PC-9 (cell line): ENCODE results near the gene EIF3A. TPM values are rescaled to one million over a fixed set of nuclear protein-coding genes. Genes with fewer than 3 reads are reported as not detected.
A peak's percentile ranks its signal among the peaks of the same experiment; 100 is the strongest.
"Not testable (repeated sequence)": the region's sequence is repeated elsewhere in the genome, so short reads cannot be mapped to it uniquely, and the experiment has no call there.

ENCODE experiments used
- BruUV-seq: library from RNA; stranded (reverse); fragments of 400-500 nt; replicated peaks from 2 replicates; lab custom pipeline; 2021; lab: Mats Ljungman, UMichigan
- CTCF ChIA-PET: fragments of 300-600 bp; sonication (Branson Sonifier 250); formaldehyde crosslinking; loops from one replicate; lab custom pipeline; 2022; ENCODE audit warnings: antibody characterized with exemption; lab: Charles Lee
- POLR2A ChIA-PET: fragments of 300-600 bp; sonication (Branson Sonifier 250); formaldehyde crosslinking; loops from one replicate; lab custom pipeline; 2022; ENCODE audit warnings: antibody characterized with exemption; ENCODE audit not compliant: unreplicated experiment; lab: Charles Lee
- DNase-seq, 2 experiments: peaks; one replicate each; pipeline versions ENCODE4 v3.0.0 to v3.0.0-alpha.2; 2015 to 2022; ENCODE audit warnings: mixed read lengths in 1 of 2
- H2AFZ ChIP-seq: fragments of 200-600 bp; sonication (generic); 2 replicates; pipeline ENCODE4 v1.8.1; 2017; ENCODE audit warnings: antibody characterized with exemption
- H3F3A ChIP-seq: fragments of 200-600 bp; sonication (generic); 2 replicates; pipeline ENCODE4 v1.8.1; 2017; ENCODE audit warnings: antibody characterized with exemption, mild to moderate bottlenecking, low read depth; ENCODE audit not compliant: insufficient read depth
- H3K27ac ChIP-seq: fragments of 200-600 bp; sonication (generic); 2 replicates; pipeline ENCODE4 v1.6.1; 2016; ENCODE audit warnings: mixed run types
- H3K27me3 ChIP-seq: fragments of 200-600 bp; sonication (generic); 2 replicates; pipeline ENCODE4 v1.6.1; 2016; ENCODE audit warnings: low read depth, mixed run types; ENCODE audit not compliant: insufficient read depth
- H3K36me3 ChIP-seq: fragments of 200-600 bp; sonication (generic); 2 replicates; pipeline ENCODE4 v1.6.1; 2016; ENCODE audit warnings: low read depth, mixed run types
- H3K4me1 ChIP-seq: fragments of 200-600 bp; sonication (generic); replicated peaks from 2 replicates; pipeline ENCODE4 v1.6.1; 2016; ENCODE audit warnings: mixed run types; ENCODE audit not compliant: insufficient read depth
- H3K4me2 ChIP-seq: fragments of 200-600 bp; sonication (generic); 2 replicates; pipeline ENCODE4 v1.6.1; 2017; ENCODE audit warnings: mixed run types
- H3K4me3 ChIP-seq: fragments of 200-600 bp; sonication (generic); 2 replicates; pipeline ENCODE4 v1.6.1; 2016; ENCODE audit warnings: mixed run types
- H3K79me2 ChIP-seq: fragments of 200-600 bp; sonication (generic); 2 replicates; pipeline ENCODE4 v1.6.1; 2017; ENCODE audit warnings: low read depth, mixed run types
- H3K9me2 ChIP-seq: fragments of 200-600 bp; sonication (generic); 2 replicates; pipeline ENCODE4 v1.8.1; 2017; ENCODE audit warnings: mild to moderate bottlenecking; ENCODE audit not compliant: insufficient read depth
- H3K9me3 ChIP-seq: fragments of 200-600 bp; sonication (generic); 2 replicates; pipeline ENCODE4 v1.8.1; 2016; ENCODE audit warnings: low read depth; ENCODE audit not compliant: insufficient read depth
- H4K20me1 ChIP-seq: fragments of 200-600 bp; sonication (generic); 2 replicates; pipeline ENCODE4 v1.8.1; 2017; ENCODE audit not compliant: insufficient read depth
- EZH2 ChIP-seq: fragments of 200-600 bp; sonication (generic); IDR thresholded peaks from 2 replicates; pipeline ENCODE4 v1.8.0; 2017; ENCODE audit warnings: antibody characterized with exemption, low read depth
- intact Hi-C: fragments of 100-400 bp; cut with micrococcal nuclease; formaldehyde crosslinking; loops from one replicate; pipeline ENCODE4 v1.10.0; 2022; ENCODE audit not compliant: unreplicated experiment
- total RNA-seq: library from RNA; stranded (reverse); gene quantifications from 2 replicates; pipeline ENCODE4 v1.2.3, GENCODE V29; 2021
- TF ChIP-seq, protein P1 (sequence below): fragments of 200-600 bp; sonication (generic); conservative IDR thresholded peaks from 2 replicates; pipeline ENCODE4 v1.6.1; 2017; ENCODE audit warnings: mixed run types, antibody characterized with exemption, mild to moderate bottlenecking, moderate library complexity

The EIF3A gene
- total RNA-seq, 1 experiment from 2014 or later = 102 TPM

DNA sequence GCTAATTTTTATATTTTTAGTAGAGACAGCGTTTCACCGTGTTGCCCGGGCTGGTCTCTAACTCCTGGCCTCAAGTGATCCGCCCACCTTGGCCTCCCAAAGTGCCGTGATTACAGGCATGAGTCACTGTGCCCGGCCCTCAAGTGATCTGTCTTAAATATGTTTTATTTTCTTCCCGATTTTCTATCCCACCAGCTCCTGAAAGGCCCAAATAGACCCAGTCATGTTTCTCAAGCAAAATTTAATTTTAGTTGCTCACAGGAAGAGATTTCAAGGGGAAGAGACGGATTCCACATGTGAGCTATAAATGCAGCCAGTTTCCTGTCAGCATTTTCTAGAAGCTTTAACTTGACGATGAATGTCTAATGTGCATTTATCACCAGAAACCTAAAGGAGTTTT lies 35.3 kb upstream of the EIF3A start:
- no peak for TF ChIP-seq EZH2
- TF ChIP-seq, protein P1, sequence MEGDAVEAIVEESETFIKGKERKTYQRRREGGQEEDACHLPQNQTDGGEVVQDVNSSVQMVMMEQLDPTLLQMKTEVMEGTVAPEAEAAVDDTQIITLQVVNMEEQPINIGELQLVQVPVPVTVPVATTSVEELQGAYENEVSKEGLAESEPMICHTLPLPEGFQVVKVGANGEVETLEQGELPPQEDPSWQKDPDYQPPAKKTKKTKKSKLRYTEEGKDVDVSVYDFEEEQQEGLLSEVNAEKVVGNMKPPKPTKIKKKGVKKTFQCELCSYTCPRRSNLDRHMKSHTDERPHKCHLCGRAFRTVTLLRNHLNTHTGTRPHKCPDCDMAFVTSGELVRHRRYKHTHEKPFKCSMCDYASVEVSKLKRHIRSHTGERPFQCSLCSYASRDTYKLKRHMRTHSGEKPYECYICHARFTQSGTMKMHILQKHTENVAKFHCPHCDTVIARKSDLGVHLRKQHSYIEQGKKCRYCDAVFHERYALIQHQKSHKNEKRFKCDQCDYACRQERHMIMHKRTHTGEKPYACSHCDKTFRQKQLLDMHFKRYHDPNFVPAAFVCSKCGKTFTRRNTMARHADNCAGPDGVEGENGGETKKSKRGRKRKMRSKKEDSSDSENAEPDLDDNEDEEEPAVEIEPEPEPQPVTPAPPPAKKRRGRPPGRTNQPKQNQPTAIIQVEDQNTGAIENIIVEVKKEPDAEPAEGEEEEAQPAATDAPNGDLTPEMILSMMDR = no peak
- Histone ChIP-seq H3K27me3 (no peaks in the 10 kb centered on the region), H3K79me2 (no peaks in the 10 kb centered on the region), H3F3A (peaks cover 34% of the 10 kb centered on the region), H3K27ac (no peak overlapping the region), H3K9me3 (no peaks in the 10 kb centered on the region), H3K4me2 (no peak overlapping the region), H3K4me3 (no peak overlapping the region), H2AFZ (no peak overlapping the region), H3K36me3 (no peaks in the 10 kb centered on the region), H3K9me2 (no peaks in the 10 kb centered on the region), H4K20me1 (no peaks in the 10 kb centered on the region), H3K4me1 (peaks cover 34% of the 10 kb centered on the region)
- no peak for DNase-seq
- POLR2A ChIA-PET = no interaction called here
- intact Hi-C loops = no loop called here
- BruUV-seq = no TSS peak
- CTCF ChIA-PET = no interaction called here

DNA sequence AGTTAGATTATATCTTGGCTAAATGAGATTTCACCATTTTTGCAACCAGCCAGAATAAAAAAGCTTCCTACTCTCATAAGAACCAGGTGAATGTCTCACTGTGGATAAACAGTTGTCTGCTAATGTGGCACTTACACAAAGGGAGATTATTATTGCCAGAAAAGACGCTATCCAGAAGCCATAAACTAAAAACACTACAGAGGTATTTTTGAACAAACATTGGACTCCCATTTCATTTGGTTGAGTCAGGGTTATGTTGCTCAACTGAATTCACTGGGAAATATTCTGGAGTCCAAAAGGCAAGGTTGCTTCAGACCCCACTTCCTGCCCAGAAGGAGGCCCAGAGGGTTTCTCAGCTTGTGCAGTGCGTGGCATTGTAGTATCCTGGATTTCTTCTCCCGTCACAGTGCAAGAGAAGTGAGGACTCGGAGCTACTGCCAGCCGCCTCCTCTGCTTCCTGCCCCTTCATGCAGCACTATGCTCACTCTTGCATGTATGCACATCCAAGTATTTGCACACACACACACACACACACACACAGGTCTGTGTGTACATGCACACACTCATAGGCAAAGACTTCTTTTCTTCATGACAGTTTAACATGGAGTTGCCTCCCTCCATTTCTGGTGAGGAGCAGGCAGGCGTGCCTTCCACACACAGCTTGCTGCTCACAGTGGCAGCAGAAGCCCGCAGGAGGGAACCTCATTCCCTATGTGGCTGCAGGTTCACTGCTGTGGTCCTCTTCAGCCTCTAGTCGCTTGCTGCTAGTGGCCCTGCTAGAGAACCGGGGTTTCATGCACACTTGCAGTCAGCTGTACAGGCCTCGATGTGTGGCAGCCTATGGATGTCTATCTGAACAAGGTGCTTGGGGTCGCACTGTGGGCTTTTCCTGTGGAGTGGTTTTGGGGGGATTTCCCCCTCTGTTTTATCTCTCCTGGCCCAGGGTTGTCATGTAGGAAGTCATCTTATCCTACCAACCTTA lies 33.4 kb upstream of the EIF3A start:
- Histone ChIP-seq H3F3A (peaks cover 34% of the 10 kb centered on the region), H3K27ac (peak overlapping the region; percentile 95), H3K36me3 (no peaks in the 10 kb centered on the region), H4K20me1 (no peaks in the 10 kb centered on the region), H3K9me2 (no peaks in the 10 kb centered on the region), H3K4me3 (peak overlapping the region; percentile 2; the same call in 1 of the 2 replicates), H3K79me2 (no peaks in the 10 kb centered on the region), H3K9me3 (no peaks in the 10 kb centered on the region), H3K4me2 (peak overlapping the region; percentile 38), H2AFZ (no peak overlapping the region), H3K4me1 (peaks cover 34% of the 10 kb centered on the region), H3K27me3 (no peaks in the 10 kb centered on the region)
- CTCF ChIA-PET = interaction anchor here (0.6 to 0.8 kb wide), 2 partner anchors 10 to 13 kb away, joined by 3 to 4 read pairs; partner anchors contain the start of gene DENND10
- TF ChIP-seq EZH2 = no peak
- TF ChIP-seq, protein P1 = no peak
- DNase-seq = peak in 1 of 2 experiments; percentile 93
- BruUV-seq = no TSS peak
- intact Hi-C loops = loop anchor here (5.0 kb wide), 1 partner anchor 37 kb away; no protein-coding TSS in a partner anchor
- POLR2A ChIA-PET = no interaction called here

DNA sequence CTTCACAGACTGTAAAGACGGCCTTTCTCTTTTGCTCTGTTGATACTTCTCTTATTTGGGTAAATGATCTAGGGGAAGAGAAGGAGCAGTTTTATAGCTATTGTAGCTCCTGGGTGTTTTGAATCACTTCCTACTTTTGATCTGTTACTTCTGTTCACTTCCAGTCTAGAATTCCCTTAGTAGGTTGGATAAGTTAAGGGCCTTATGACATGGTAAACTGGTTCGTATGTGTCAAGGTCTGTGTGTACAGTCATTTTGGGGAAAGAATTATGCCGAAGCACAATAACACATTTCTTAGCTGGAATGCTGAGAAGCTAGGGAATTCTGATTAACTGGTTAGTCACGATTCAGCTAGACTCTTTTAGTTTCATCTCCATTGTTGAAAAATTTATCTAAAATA lies 31.4 kb upstream of the EIF3A start:
- Histone ChIP-seq H3K27ac (peak overlapping the region; percentile 95; the same call in 1 of the 2 replicates), H4K20me1 (no peaks in the 10 kb centered on the region), H3K4me3 (no peak overlapping the region), H3K4me1 (peaks cover 34% of the 10 kb centered on the region), H3K36me3 (no peaks in the 10 kb centered on the region), H2AFZ (no peak overlapping the region), H3K79me2 (no peaks in the 10 kb centered on the region), H3K9me2 (no peaks in the 10 kb centered on the region), H3F3A (peaks cover 34% of the 10 kb centered on the region), H3K4me2 (no peak overlapping the region), H3K9me3 (no peaks in the 10 kb centered on the region), H3K27me3 (no peaks in the 10 kb centered on the region)
- TF ChIP-seq EZH2 = no peak
- TF ChIP-seq, protein P1 = no peak
- no peak for DNase-seq
- ChIA-PET POLR2A (interaction anchor here (0.7 kb wide), 1 partner anchor 67 kb away, joined by 3 read pairs; no protein-coding TSS in a partner anchor), CTCF (interaction anchor here (0.6 kb wide), 1 partner anchor 94 kb away, joined by 4 read pairs; no protein-coding TSS in a partner anchor)
- no TSS peak for BruUV-seq
- intact Hi-C loops = loop anchor here (5.0 kb wide), 1 partner anchor 35 kb away; no protein-coding TSS in a partner anchor

DNA sequence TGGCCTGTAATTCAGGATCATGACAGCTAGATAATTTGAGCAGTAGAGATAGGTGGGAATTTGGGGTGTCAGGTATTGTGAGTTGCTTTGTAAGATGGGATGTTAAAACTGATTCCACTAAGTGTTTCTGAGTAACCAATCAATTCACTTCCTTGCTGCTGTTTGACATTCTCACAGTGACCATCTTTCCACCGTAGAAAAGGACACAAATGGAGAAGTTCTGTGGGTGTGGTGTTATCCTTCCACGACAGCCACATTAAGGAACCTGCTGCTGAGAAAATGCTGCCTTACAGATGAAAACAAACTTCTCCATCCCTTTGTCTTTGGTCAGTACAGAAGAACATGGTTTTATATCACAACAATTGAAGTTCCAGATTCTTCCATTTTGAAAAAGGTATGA lies 27.2 kb upstream of the EIF3A start:
- DNase-seq, H3K36me3 ChIP-seq, H4K20me1 ChIP-seq, H2AFZ ChIP-seq, POLR2A ChIA-PET, H3K27ac ChIP-seq, H3K4me3 ChIP-seq, H3K4me2 ChIP-seq, H3K27me3 ChIP-seq, intact Hi-C loops, H3K9me3 ChIP-seq, CTCF ChIA-PET, BruUV-seq, H3K9me2 ChIP-seq: not testable (repeated sequence)
- H3K4me1 ChIP-seq = peaks cover 22% of the 10 kb centered on the region; the same call in 1 of the 2 replicates
- peaks cover 18% of the 10 kb centered on the region for H3K79me2 ChIP-seq
- peaks cover 20% of the 10 kb centered on the region for H3F3A ChIP-seq
